AG04450 (cell line): ENCODE data around the gene SLC29A3. TPM values are rescaled to one million over a fixed set of nuclear protein-coding genes. Genes with fewer than 3 reads are reported as not detected.

ENCODE experiments used
- CTCF ChIA-PET: fragments of 300-600, 350-600 bp; formaldehyde crosslinking; extraction: SDS; loops from one replicate; lab custom pipeline; 2022; ENCODE audit warnings: antibody characterized with exemption, inconsistent platforms; lab: Charles Lee
- POLR2A ChIA-PET: fragments of 350-600 bp; formaldehyde crosslinking; extraction: SDS; loops from one replicate; lab custom pipeline; 2021; ENCODE audit warnings: antibody characterized with exemption, inconsistent platforms; lab: Yijun Ruan, JAX
- DNase-seq: peaks from one replicate; pipeline ENCODE4 v3.0.0-alpha.2; 2011; ENCODE audit warnings: low read depth, low spot score
- H3K27ac ChIP-seq: one replicate; pipeline ENCODE4 v1.5.1; 2012; ENCODE audit warnings: low read depth, low read length, control low read depth
- H3K27me3 ChIP-seq: one replicate; pipeline ENCODE4 v1.6.0; 2012; ENCODE audit warnings: low read length; ENCODE audit not compliant: control insufficient read depth, insufficient read depth
- H3K4me3 ChIP-seq: 2 replicates; pipeline ENCODE4 v1.5.1; 2011; ENCODE audit warnings: mild to moderate bottlenecking, low read depth, low read length, control low read depth
- H3K9me3 ChIP-seq: 2 replicates; pipeline ENCODE4 v1.5.1; 2012; ENCODE audit warnings: low read length; ENCODE audit not compliant: control insufficient read depth, insufficient read depth
- polyA plus RNA-seq: library from polyadenylated mRNA; depleted of rRNA; stranded (reverse); fragments of >200 nt; gene quantifications from 2 replicates; pipeline ENCODE4 v1.2.3, GENCODE V29; 2011
- TF ChIP-seq, protein P1 (sequence below): IDR thresholded peaks from 2 replicates; pipeline ENCODE4 v1.5.1; 2011; ENCODE audit warnings: low read depth, low read length, control low read depth, inconsistent platforms

SLC29A3 gene
- polyA plus RNA-seq, 1 experiment, result 2.4 TPM

- TF ChIP-seq, protein P1, sequence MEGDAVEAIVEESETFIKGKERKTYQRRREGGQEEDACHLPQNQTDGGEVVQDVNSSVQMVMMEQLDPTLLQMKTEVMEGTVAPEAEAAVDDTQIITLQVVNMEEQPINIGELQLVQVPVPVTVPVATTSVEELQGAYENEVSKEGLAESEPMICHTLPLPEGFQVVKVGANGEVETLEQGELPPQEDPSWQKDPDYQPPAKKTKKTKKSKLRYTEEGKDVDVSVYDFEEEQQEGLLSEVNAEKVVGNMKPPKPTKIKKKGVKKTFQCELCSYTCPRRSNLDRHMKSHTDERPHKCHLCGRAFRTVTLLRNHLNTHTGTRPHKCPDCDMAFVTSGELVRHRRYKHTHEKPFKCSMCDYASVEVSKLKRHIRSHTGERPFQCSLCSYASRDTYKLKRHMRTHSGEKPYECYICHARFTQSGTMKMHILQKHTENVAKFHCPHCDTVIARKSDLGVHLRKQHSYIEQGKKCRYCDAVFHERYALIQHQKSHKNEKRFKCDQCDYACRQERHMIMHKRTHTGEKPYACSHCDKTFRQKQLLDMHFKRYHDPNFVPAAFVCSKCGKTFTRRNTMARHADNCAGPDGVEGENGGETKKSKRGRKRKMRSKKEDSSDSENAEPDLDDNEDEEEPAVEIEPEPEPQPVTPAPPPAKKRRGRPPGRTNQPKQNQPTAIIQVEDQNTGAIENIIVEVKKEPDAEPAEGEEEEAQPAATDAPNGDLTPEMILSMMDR, result no peak
- CTCF ChIA-PET, result interaction anchor here (0.7 to 1.5 kb wide), 3 partner anchors 15 to 408 kb away, joined by 3 to 9 read pairs (median 4); partner anchors contain the start of gene SLC29A3
- no peaks in the 10 kb centered on the region for H3K27me3 ChIP-seq
- no peaks in the 10 kb centered on the region for H3K9me3 ChIP-seq
- H3K27ac ChIP-seq, result no peak overlapping the region
- POLR2A ChIA-PET, result no interaction called here
- H3K4me3 ChIP-seq, result no peak overlapping the region
- no peak for DNase-seq
Observed at GRCh38 chr10:71334221-71334791, 15.2 kb downstream of the SLC29A3 start.

DNA sequence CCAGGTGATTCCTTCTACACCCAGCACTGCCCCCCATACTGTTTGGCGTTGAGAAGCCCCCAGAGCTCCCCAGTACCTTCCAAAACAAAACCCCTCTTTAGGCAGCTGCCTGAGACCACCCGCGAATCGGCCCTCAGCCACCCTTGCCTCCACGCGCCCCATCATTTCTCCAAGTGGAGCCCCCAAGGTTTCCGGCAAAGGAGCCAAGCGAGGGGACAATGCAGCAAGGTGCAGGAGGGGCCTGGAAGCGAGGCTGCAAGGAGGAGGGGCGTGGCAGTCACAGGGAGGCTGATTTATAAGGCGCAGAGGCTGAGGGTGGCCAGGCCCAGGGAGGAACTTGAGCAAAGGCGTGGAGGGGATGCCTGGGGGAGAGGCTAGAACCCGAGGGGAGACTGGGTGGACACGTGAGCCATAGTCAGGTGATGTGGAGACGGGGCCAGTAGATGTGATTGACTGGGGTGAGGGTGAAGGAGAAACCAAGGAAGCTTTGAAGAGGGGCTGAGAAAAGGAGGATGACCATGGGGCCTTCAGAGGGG lies 16.2 kb downstream of the SLC29A3 start:
- Histone ChIP-seq H3K4me3 (no peak overlapping the region), H3K27ac (no peak overlapping the region), H3K27me3 (no peaks in the 10 kb centered on the region), H3K9me3 (no peaks in the 10 kb centered on the region)
- ChIA-PET POLR2A (interaction anchor here (0.7 kb wide), 1 partner anchor 12 kb away, joined by 4 read pairs; no protein-coding TSS in a partner anchor), CTCF (interaction anchor here (0.6 to 0.9 kb wide), 2 partner anchors 235 to 345 kb away, joined by 3 to 4 read pairs; no protein-coding TSS in a partner anchor)
- no peak for DNase-seq
- TF ChIP-seq, protein P1, result no peak

DNA sequence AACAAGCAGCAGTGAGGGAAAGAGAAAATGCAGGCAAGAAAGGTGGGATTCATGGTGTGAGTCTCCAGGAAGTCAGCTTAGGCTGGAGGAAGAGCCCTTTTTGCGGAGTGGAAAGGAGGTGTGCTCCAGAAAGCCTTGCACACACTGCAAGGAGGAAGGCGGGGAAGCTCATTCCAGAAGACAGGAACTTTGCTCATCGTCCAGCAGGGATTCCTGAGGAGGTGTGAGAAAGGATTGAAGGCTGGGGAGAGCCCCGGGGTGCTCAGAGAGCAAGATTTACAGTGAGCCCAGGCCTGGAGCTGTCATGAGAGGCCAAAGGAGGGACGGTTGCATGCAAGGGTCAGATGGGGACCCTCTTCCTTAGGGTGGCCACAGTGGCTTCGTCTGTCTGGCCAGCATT lies 17.6 kb downstream of the SLC29A3 start:
- Histone ChIP-seq H3K27ac (no peak overlapping the region), H3K9me3 (no peaks in the 10 kb centered on the region), H3K27me3 (peaks cover 2% of the 10 kb centered on the region), H3K4me3 (no peak overlapping the region)
- ChIA-PET CTCF (no interaction called here), POLR2A (no interaction called here)
- no peak for DNase-seq
- TF ChIP-seq, protein P1, result no peak

DNA sequence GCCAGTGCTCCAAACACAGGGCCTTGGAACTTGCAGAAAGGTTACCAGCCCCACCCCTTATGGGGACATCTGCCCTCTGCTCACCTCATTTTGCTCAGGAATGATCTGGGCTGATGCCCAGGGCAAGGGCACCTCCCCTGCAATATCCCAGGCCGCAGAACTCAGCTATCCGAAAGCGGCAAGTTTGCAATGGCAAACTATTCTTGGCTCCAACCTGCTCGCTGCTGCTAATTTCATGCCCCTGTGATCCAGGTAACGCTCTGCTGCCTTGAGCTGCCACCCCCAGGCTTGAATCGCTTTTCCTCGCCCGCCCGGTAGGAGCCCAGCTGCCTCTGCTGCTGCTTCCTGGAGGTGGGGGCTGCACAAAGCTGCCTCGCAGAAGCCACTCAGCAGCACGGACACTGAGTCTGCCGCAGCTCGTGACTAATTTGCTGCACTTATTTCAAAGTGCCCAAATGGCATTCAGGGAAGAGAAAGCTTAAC lies 18.2 kb downstream of the SLC29A3 start:
- no peak for DNase-seq
- ChIA-PET POLR2A (no interaction called here), CTCF (no interaction called here)
- H3K27ac ChIP-seq, result no peak overlapping the region
- H3K27me3 ChIP-seq, result peaks cover 2% of the 10 kb centered on the region
- no peak overlapping the region for H3K4me3 ChIP-seq
- no peaks in the 10 kb centered on the region for H3K9me3 ChIP-seq
- TF ChIP-seq, protein P1, result no peak
